HT1080 (cell line): ENCODE data around the gene SLC27A2. TPM values are rescaled to one million over a fixed set of nuclear protein-coding genes. Genes with fewer than 3 reads are reported as not detected.

Experiments
- DNase-seq: peaks from one replicate; pipeline ENCODE4 v3.0.0-alpha.2; 2015; ENCODE audit warnings: low read depth
- small RNA-seq: library from RNA; depleted of rRNA; stranded (forward); fragments of <200 nt; gene quantifications from one replicate; pipeline ENCODE3, GENCODE V24; 2014
- total RNA-seq: library from RNA; depleted of rRNA; stranded (reverse); fragments of >200 nt; shearing (Covaris generic); gene quantifications from 2 replicates; pipeline ENCODE4 v1.2.3, GENCODE V29; 2014; rRNA removed

Gene SLC27A2
- total RNA-seq, 1 experiment from 2014 or later: not detected

DNA sequence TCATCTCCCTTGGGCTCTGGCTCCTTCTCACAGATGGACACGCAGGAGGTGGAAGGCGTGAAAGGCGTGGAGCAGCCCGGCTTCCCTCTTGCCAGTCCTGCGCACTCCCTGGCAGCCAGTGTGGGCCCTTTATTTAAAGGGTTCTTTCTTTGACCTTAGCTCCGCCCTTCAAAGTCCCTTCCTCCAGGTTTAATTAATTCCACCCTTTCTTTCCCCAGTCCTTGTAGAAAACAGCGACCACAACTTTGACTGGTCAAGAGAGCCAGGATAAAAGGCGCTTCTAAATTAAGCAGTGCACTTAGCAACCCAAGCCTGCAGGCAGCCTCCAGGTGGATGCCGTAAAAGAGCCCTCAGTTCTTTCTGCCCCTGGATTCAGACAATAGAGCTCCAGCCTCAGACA, 83.6 kb downstream of the SLC27A2 start, which contains the start of gene HDC:
Gene HDC, minus strand, starts transcription at position 107 of the 400 bp plus-strand sequence. Its CDS starts 103 bp downstream, at position 4.
- no peak for DNase-seq

DNA sequence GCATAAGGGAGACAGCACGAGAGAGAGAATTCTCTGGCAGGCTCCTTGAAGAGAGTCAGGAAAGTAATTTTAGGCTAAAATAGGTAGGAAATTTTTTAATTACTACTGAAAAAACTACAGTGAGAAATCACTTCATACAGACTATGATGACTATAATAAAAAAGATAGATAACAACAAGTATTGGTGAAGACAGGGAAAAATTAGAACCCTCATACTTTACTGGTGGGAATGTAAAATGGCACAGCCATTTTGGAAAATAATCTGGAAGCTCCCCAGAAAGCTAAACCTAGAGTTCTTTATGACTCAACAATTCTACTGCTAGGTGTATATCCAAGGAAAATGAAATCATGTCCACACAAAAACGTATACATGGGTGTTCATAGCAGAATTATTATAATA, 85.6 kb downstream of the SLC27A2 start:
- DNase-seq: no peak

DNA sequence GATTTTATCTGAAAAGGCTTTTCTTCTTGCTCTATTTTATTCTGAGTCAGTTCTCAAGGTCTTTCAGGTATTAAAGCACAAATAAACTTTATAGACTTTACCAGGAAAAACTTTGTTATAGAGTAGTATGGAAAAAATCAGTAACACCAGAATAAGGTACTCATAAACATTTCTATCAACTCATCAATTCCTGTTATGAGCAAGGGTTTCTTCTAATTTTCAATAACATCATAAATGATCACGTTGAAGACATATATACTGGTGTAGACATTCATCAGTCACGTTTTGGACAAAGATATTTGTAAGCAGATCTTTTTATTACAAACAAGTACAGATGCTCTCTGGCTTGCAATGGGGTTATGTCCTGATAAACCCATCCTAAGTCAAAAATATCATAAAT, 93.1 kb downstream of the SLC27A2 start:
- no peak for DNase-seq

DNA sequence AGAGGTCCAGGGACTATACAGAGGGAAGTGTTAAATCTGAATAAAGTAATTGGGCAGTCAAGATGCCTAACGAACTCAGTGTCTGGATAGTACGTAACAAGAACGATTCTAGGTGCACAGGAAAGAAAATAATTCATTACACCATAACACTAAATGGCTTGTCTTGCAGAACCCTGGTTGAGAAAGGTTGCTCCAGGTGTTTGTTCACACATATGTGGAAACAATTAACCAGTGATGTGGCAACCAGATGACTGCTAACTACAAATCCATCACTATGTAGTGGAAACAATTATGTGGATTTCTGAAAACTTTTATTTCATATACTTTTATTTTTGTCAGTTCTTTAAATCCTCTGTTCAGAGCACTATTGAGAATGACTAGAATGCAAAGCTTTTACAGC, 93.9 kb downstream of the SLC27A2 start:
- no peak for DNase-seq

DNA sequence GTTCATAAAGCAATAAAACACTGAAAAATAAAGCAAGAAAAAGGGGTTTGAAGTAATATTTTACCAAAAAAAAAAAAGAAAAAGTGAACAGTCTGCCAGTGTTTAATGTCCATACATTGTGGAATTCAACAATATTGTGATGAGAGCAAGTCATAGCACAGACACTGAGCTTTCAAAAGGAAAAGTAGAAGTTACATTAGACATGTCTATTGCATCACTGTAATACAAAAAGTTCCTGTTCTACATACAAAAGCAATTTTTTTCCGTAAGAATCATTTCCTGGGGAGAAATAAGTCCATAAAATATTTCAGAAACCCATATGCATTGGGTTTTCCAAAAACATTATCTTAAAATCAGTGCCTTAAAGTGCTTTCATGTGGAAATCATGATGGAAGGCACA, 95.4 kb downstream of the SLC27A2 start:
- no peak for DNase-seq

DNA sequence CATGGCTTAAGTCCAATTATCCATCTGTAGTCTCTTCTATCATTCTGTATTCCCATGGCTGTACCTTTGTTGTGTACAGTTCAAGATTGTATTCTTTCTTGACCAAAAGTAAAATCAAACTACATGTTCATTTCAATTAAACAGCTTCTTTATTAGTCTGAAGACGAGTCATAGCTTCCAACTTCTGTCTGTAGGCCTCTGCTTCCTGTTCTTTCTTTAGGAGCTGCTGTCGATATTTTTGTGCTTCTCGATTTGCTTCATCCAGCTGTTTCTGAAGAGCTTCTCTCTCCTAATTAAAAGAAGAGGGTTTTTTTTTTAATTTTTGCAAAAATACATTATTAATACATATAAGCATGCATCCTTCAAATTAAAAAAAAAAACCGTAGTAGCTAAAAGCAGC, 96.5 kb downstream of the SLC27A2 start:
- DNase-seq: no peak

DNA sequence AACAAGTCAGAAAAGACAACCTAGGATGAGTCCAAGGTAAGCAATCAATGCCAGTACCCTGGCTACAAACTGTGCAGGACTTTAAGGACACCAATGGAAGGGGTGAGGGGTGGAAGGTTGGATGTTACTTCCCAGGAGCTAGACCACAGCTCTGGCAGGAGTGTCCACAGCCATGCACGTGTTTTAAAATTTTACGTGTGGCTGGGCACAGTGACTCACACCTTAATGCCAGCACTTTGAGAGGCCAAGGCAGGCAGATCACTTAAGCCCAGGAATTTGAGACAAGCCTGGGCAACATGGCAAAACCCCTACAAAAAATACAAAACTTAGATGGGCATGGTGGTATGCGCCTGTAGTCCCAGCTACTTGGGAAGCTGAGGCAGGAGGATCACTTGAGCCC, 98.3 kb downstream of the SLC27A2 start:
- peak; percentile 38 for DNase-seq

DNA sequence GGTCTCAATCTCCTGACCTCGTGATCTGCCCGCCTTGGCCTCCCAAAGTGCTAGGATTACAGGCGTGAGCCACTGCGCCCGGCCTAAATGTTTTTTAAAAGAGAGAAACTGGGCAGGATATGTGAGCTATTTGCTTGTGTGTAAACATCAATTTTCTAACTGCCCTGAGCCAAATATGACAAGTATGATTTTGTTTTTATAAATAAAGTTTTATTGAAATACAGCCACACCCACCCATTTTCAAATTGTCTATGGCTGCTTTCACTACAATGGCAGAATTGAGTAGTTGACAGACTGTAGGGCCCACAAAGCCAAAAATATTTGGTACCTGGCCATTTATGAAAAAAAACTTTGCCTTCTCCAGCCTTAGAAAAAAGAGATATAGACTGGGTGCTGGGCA, 99.4 kb downstream of the SLC27A2 start:
- no peak for DNase-seq

Small RNA genes lying within 50 kb of the gene (small RNA-seq; reads per million reads assigned to genes)
- gene RF00019: not detected

Other genes starting within 250 kb of the SLC27A2 start
- gene ATP8B4, start 63.0 kb upstream of the SLC27A2 start, total RNA-seq: 0.21 and 0.60 TPM in 2 replicates
- not detected in 2 replicates for gene HDC, start 83.5 kb downstream of the SLC27A2 start, total RNA-seq
- 55.7 and 56.0 TPM in 2 replicates for gene GABPB1, start 173.0 kb downstream of the SLC27A2 start, total RNA-seq
- gene USP8, start 242.2 kb downstream of the SLC27A2 start, total RNA-seq: 33.2 and 36.9 TPM in 2 replicates